Activated T-cell treated with anti-CD3 and anti-CD28 coated beads, Interleukin-2, amount 50 U/mL, for 72 hours (primary cell): ENCODE measurements around the gene EGLN2. TPM values are rescaled to one million over a fixed set of nuclear protein-coding genes. Genes with fewer than 3 reads are reported as not detected.
A peak's percentile ranks its signal among the peaks of the same experiment; 100 is the strongest.
"Not testable (repeated sequence)": the region's sequence is repeated elsewhere in the genome, so short reads cannot be mapped to it uniquely, and the experiment has no call there.

ENCODE experiments used
- ATAC-seq, 2 donors: fragments of 150-1000 bp; cut with Tn5 transposase; replicated peaks in 1 of 2; 2 replicates each; pipeline ENCODE4 v1.10.0; 2021; ENCODE audit warnings: moderate library complexity in 2 of 2, mild to moderate bottlenecking in 1 of 2
- DNase-seq, 2 donors: peaks; one replicate each; pipeline ENCODE4 v3.0.0; 2021 to 2022; ENCODE audit warnings: mixed read lengths in 1 of 2
- H3K27ac Mint-ChIP-seq: one replicate; pipeline ENCODE4 v1.8.0; 2022; ENCODE audit warnings: mild to moderate bottlenecking, moderate library complexity, mixed read lengths
- H3K27me3 Mint-ChIP-seq: one replicate; pipeline ENCODE4 v1.8.0; 2022; ENCODE audit warnings: low read depth, mixed read lengths
- H3K36me3 Mint-ChIP-seq, 2 donors: one replicate each; pipeline ENCODE4 v1.8.0; 2022; ENCODE audit warnings: mixed read lengths in 2 of 2, mild to moderate bottlenecking in 1 of 2; ENCODE audit not compliant: insufficient read depth in 2 of 2
- H3K4me1 Mint-ChIP-seq: one replicate; pipeline ENCODE4 v1.8.0; 2022; ENCODE audit warnings: low read depth, mixed read lengths
- H3K4me3 Mint-ChIP-seq, 2 donors: one replicate each; pipeline ENCODE4 v1.8.0; 2022; ENCODE audit warnings: mild to moderate bottlenecking in 2 of 2, mixed read lengths in 2 of 2, moderate library complexity in 2 of 2
- H3K9me3 Mint-ChIP-seq, 2 donors: one replicate each; pipeline ENCODE4 v1.8.0; 2022; ENCODE audit warnings: mixed read lengths in 2 of 2
- total RNA-seq, 2 donors: library from RNA; stranded (reverse); gene quantifications; one replicate each; pipeline ENCODE4 v1.2.3, GENCODE V29; 2022

Gene EGLN2
- total RNA-seq, 2 donors from 2014 or later: 90.5 to 91.8 TPM

GRCh38 chr19:40822704-40823553, 23.9 kb downstream of the EGLN2 start:
- H3K9me3 Mint-ChIP-seq, H3K36me3 Mint-ChIP-seq, ATAC-seq, DNase-seq, H3K27me3 Mint-ChIP-seq, H3K4me3 Mint-ChIP-seq, H3K27ac Mint-ChIP-seq: not testable (repeated sequence)
- H3K4me1 Mint-ChIP-seq: peaks cover 37% of the 10 kb centered on the region

DNA sequence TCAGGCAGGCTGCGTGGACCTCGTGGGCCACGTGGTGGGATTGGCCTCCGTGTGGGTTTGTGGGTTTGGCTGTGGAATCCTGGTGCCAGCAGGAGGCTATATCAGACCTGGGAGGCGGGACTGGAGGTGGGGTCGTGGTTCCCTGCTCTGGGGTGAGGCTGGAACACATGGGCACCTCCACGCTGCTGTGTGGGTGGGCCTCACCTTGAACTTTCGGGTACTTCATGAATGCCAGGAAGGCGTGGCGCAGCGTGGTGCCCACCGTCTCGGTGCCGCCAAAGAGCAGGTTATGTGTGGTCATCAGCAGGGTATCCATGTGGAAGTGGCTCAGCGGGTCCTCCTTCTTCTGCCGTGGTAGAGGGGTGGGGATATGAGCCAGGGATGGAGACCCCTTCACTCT, 25.9 kb downstream of the EGLN2 start:
- H3K36me3 Mint-ChIP-seq, DNase-seq, H3K9me3 Mint-ChIP-seq, H3K27ac Mint-ChIP-seq, H3K27me3 Mint-ChIP-seq, ATAC-seq, H3K4me3 Mint-ChIP-seq: not testable (repeated sequence)
- peaks cover 19% of the 10 kb centered on the region for H3K4me1 Mint-ChIP-seq

GRCh38 chr19:40825460-40826095, 26.6 kb downstream of the EGLN2 start:
- H3K36me3 Mint-ChIP-seq, H3K27me3 Mint-ChIP-seq, H3K27ac Mint-ChIP-seq, DNase-seq, H3K4me3 Mint-ChIP-seq, H3K9me3 Mint-ChIP-seq, ATAC-seq: not testable (repeated sequence)
- H3K4me1 Mint-ChIP-seq: peaks cover 19% of the 10 kb centered on the region

- not testable (repeated sequence) for H3K9me3 Mint-ChIP-seq, DNase-seq, H3K27ac Mint-ChIP-seq, H3K27me3 Mint-ChIP-seq, ATAC-seq, H3K36me3 Mint-ChIP-seq, H3K4me3 Mint-ChIP-seq
- peaks cover 19% of the 10 kb centered on the region for H3K4me1 Mint-ChIP-seq
These were observed 27.3 kb downstream of the EGLN2 start for GRCh38 chr19:40826312-40826698.

GRCh38 chr19:40826699-40827385, 27.9 kb downstream of the EGLN2 start:
- H3K9me3 Mint-ChIP-seq, H3K27ac Mint-ChIP-seq, DNase-seq, H3K27me3 Mint-ChIP-seq, H3K36me3 Mint-ChIP-seq, H3K4me3 Mint-ChIP-seq: not testable (repeated sequence)
- ATAC-seq: peak; percentile 70 to 80
- peaks cover 19% of the 10 kb centered on the region for H3K4me1 Mint-ChIP-seq

DNA sequence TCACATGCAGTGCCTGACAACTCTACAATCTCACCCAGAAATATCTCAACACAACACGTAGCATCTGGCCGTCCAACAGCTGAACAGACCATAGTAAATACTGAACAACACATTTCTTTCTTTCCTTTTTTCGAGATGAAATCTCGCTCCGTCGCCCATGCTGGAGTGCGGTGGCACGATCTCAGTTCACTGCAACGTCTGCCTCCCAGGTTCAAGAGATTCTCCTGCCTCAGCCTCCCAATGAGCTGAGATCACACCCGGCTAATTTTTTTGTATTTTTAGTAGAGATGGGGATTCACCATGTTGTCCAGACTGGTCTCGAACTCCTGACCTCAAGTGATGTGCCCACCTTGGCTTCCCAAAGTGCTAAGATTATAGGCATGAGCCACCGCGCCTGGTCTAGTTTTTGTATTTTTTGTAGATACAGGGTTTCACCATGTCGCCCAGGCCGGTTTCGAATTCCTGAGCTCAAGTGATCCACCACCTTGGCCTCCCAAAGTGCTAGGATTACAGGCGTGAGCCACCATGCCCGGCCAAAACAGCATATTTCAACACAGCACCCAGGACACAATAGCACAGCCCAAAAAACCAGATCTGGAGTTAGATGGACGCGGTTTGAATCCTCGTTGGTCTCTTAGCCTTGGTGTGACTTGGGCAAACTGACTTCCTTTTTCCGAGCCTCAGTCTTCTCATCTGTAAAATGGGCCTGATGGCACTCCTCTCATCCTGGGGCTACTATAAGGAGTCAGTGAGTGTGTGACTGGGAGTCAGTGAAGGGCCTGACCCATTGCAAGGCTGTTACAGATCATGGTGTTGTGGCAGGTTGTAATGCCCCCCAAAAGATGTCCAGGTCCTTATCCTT, 28.6 kb downstream of the EGLN2 start:
- H3K4me3 Mint-ChIP-seq: no peak overlapping the region
- H3K4me1 Mint-ChIP-seq: peaks cover 27% of the 10 kb centered on the region
- peaks cover 0 to 1% of the 10 kb centered on the region in 2 donors for H3K9me3 Mint-ChIP-seq
- ATAC-seq (no peak), DNase-seq (no peak)
- peaks cover 3 to 6% of the 10 kb centered on the region in 2 donors for H3K36me3 Mint-ChIP-seq
- H3K27ac Mint-ChIP-seq: no peak overlapping the region
- H3K27me3 Mint-ChIP-seq: no peaks in the 10 kb centered on the region

GRCh38 chr19:40829205-40829604, 30.2 kb downstream of the EGLN2 start:
- Mint-ChIP-seq H3K9me3 (peaks cover 0 to 1% of the 10 kb centered on the region in 2 donors), H3K27ac (no peak overlapping the region), H3K4me1 (peaks cover 31% of the 10 kb centered on the region), H3K27me3 (no peaks in the 10 kb centered on the region), H3K4me3 (no peak overlapping the region), H3K36me3 (peaks cover 3 to 6% of the 10 kb centered on the region in 2 donors)
- no peak for ATAC-seq
- DNase-seq: no peak

- H3K9me3 Mint-ChIP-seq, DNase-seq, H3K4me3 Mint-ChIP-seq, H3K27me3 Mint-ChIP-seq, ATAC-seq, H3K27ac Mint-ChIP-seq, H3K36me3 Mint-ChIP-seq: not testable (repeated sequence)
- H3K4me1 Mint-ChIP-seq: peaks cover 31% of the 10 kb centered on the region
These were observed 31.8 kb downstream of the EGLN2 start for GRCh38 chr19:40830741-40831140.

DNA sequence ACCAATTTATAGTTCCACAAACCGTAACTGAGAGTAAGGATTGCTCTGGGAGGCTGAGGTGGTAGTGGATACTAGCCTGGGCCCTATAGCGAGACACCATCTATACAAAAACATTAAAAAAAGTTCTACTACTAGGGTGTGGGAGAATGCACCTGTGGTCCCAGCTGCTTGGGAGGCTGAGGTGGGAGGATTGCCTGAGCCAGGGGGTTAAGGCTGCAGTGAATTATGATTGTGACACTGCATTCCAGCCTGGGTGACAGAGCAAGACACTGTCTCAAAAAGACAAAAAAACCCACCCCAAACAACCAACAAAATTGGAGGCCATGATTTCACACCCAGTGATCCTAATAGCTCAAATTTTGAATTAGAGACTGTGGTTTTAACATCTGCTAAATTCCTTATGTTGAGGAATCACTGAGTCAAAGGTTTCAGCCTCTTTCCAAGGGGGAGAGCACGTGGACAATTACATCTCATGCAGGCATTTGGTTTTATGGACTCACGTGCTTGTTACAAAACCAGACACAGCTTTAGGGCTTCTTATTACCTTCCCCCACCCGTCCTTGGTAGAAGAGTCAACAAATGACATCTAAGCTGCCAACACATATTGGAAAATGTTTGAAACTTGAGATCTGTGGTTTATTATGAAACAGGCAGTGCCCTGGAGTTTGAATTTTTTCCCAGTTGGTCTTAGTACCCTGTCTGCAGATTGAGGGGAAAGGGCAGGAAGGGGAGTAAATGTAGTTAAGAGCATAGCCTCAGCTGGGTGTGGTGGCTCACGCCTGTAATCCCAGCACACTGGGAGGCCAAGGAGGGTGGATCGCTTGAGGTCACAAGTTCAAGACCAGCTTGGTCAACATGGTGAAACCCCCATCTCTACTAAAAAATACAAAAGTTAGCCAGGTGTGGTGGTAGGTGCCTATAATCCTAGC, 32.8 kb downstream of the EGLN2 start:
- no peak overlapping the region for H3K27ac Mint-ChIP-seq
- ATAC-seq: no peak

GRCh38 chr19:40832431-40832790, 33.4 kb downstream of the EGLN2 start:
- H3K27ac Mint-ChIP-seq, H3K36me3 Mint-ChIP-seq, H3K4me3 Mint-ChIP-seq, H3K9me3 Mint-ChIP-seq, DNase-seq, H3K27me3 Mint-ChIP-seq: not testable (repeated sequence)
- ATAC-seq: peak in 1 of 2 donors; percentile 33
- H3K4me1 Mint-ChIP-seq: peaks cover 22% of the 10 kb centered on the region

More for the DNA sequence above, 32.8 kb downstream of the EGLN2 start:
- Mint-ChIP-seq H3K36me3 (peaks cover 3 to 5% of the 10 kb centered on the region in 2 donors), H3K4me3 (no peak overlapping the region), H3K9me3 (peaks cover 0 to 1% of the 10 kb centered on the region in 2 donors), H3K27me3 (no peaks in the 10 kb centered on the region), H3K4me1 (peaks cover 29% of the 10 kb centered on the region)
- no peak for DNase-seq

DNA sequence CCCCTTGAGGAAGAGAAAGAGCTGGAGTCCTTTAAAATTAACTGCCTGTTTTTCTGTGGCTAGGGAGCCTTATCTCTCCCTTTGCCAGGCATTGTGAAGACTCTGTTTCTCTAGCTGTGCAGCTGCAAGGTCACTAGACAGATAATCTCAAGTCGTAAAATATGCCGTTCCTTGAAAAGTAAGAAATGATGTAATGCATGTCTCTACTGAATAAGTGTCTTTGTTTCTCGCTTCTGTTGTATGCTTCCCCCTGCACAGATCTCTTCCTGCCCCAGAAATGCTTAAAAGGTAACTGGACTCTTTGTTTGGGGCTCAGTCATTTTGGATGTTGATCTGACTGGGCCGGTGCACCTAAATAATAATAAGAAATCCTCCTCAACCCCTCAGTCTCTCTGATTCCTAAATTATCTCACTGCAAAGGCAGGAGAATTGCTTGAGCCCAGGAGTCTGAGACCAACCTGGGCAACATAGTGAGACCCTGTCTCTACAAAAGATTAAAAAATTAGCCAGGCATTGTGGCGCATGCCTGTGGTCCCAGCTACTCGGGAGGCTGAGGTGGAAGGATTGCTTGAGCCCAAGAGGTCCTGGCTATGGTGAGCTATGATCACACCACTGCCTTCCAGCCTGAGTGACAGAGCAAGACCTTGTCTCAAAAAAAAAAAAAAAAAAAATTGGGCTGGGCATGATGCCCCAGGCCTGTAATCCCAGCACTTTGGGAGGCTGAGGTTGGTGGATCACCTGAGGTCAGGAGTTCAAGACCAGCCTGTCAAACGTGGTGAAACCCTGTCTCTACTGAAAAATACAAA, 34.9 kb downstream of the EGLN2 start:
- not testable (repeated sequence) for H3K27me3 Mint-ChIP-seq, ATAC-seq, H3K27ac Mint-ChIP-seq, H3K9me3 Mint-ChIP-seq, DNase-seq, H3K36me3 Mint-ChIP-seq
- Mint-ChIP-seq H3K4me1 (peaks cover 21% of the 10 kb centered on the region), H3K4me3 (peak overlapping the region; percentile 52)
